Loucy (cell line): ENCODE results near the gene NEDD4L.

ENCODE experiments used
- H2AFZ ChIP-seq: fragments of 200-600 bp; sonication (generic); 2 replicates; pipeline ENCODE4 v1.6.0; 2016; ENCODE audit warnings: antibody characterized with exemption, mild to moderate bottlenecking, low read length, moderate library complexity
- H3F3A ChIP-seq: fragments of 200-600 bp; 2 replicates; pipeline ENCODE4 v1.6.0; 2016; ENCODE audit warnings: antibody characterized with exemption, low read depth, mild to moderate bottlenecking
- H3K27me3 ChIP-seq: fragments of 200-600 bp; sonication (generic); 2 replicates; pipeline ENCODE4 v1.6.1; 2014; ENCODE audit warnings: low read length, mild to moderate bottlenecking; ENCODE audit not compliant: insufficient read depth, poor library complexity, severe bottlenecking
- H3K36me3 ChIP-seq: fragments of 200-600 bp; sonication (generic); 2 replicates; pipeline ENCODE4 v1.6.1; 2016; ENCODE audit warnings: low read length; ENCODE audit not compliant: insufficient read depth
- H3K4me1 ChIP-seq: fragments of 200-600 bp; sonication (generic); 2 replicates; pipeline ENCODE4 v1.5.1; 2014; ENCODE audit warnings: low read length, mild to moderate bottlenecking; ENCODE audit not compliant: insufficient read depth, poor library complexity, severe bottlenecking
- H3K4me2 ChIP-seq: fragments of 200-600 bp; sonication (generic); 2 replicates; pipeline ENCODE4 v1.6.0; 2014; ENCODE audit warnings: antibody characterized with exemption, low read length, low read depth, mild to moderate bottlenecking; ENCODE audit not compliant: poor library complexity, severe bottlenecking
- H3K4me3 ChIP-seq: fragments of 200-600 bp; sonication (generic); 2 replicates; pipeline ENCODE4 v1.5.1; 2014; ENCODE audit warnings: low read length, mild to moderate bottlenecking, mixed read lengths; ENCODE audit not compliant: poor library complexity, severe bottlenecking
- H3K79me2 ChIP-seq: fragments of 200-600 bp; sonication (generic); 2 replicates; pipeline ENCODE4 v1.6.1; 2014; ENCODE audit warnings: low read length; ENCODE audit not compliant: insufficient read depth
- H3K9ac ChIP-seq: fragments of 200-600 bp; sonication (generic); 2 replicates; pipeline ENCODE4 v1.6.0; 2014; ENCODE audit warnings: mild to moderate bottlenecking, low read depth, low read length, moderate library complexity; ENCODE audit not compliant: poor library complexity, severe bottlenecking
- H3K9me2 ChIP-seq: fragments of 200-600 bp; sonication (generic); replicated peaks from 2 replicates; pipeline ENCODE4 v1.6.1; 2016; ENCODE audit warnings: low read depth, low read length, mixed read lengths
- H3K9me3 ChIP-seq: fragments of 200-600 bp; sonication (generic); 2 replicates; pipeline ENCODE4 v1.6.1; 2014; ENCODE audit warnings: mild to moderate bottlenecking, antibody characterized with exemption, low read length, low read depth; ENCODE audit not compliant: insufficient read depth
- H4K20me1 ChIP-seq: fragments of 200-600 bp; sonication (generic); 2 replicates; pipeline ENCODE4 v1.6.0; 2014; ENCODE audit warnings: antibody characterized with exemption, low read length, mild to moderate bottlenecking; ENCODE audit not compliant: insufficient read depth, poor library complexity, severe bottlenecking
- CTCF ChIP-seq: fragments of 200-600 bp; sonication (generic); conservative IDR thresholded peaks from 2 replicates; pipeline ENCODE4 v1.5.1; 2014; ENCODE audit warnings: mild to moderate bottlenecking, antibody characterized with exemption, low read length
- EZH2phosphoT487 ChIP-seq: fragments of 200-600 bp; IDR thresholded peaks from 2 replicates; pipeline ENCODE4 v1.6.1; 2018; ENCODE audit warnings: antibody characterized with exemption, mild to moderate bottlenecking, moderate library complexity, borderline replicate concordance

The NEDD4L gene

GRCh38 chr18:58354051-58354450 lies 310.0 kb downstream of the NEDD4L start:
- Histone ChIP-seq H3K9me3 (no peaks in the 10 kb centered on the region), H3K4me3 (no peak overlapping the region), H3K79me2 (no peaks in the 10 kb centered on the region), H3K36me3 (peaks cover 4% of the 10 kb centered on the region; the same call in 1 of the 2 replicates), H2AFZ (no peak overlapping the region), H3K27me3 (no peaks in the 10 kb centered on the region), H3K9ac (no peak overlapping the region), H3K9me2 (no peaks in the 10 kb centered on the region), H3F3A (no peaks in the 10 kb centered on the region), H4K20me1 (no peaks in the 10 kb centered on the region), H3K4me1 (no peaks in the 10 kb centered on the region), H3K4me2 (no peak overlapping the region)
- TF ChIP-seq EZH2phosphoT487 (no peak), CTCF (no peak)

- no peaks in the 10 kb centered on the region for H3K9me3 ChIP-seq
- TF ChIP-seq CTCF (no peak), EZH2phosphoT487 (no peak)
- H4K20me1 ChIP-seq: no peaks in the 10 kb centered on the region
- no peak overlapping the region for H3K4me3 ChIP-seq
- no peaks in the 10 kb centered on the region for H3K9me2 ChIP-seq
- no peak overlapping the region for H3K4me2 ChIP-seq
- no peak overlapping the region for H3K9ac ChIP-seq
- no peaks in the 10 kb centered on the region for H3K4me1 ChIP-seq
- H3K79me2 ChIP-seq: no peaks in the 10 kb centered on the region
- peaks cover 4% of the 10 kb centered on the region; the same call in 1 of the 2 replicates for H3K36me3 ChIP-seq
- no peaks in the 10 kb centered on the region for H3F3A ChIP-seq
- no peaks in the 10 kb centered on the region for H3K27me3 ChIP-seq
- no peak overlapping the region for H2AFZ ChIP-seq
Observed at GRCh38 chr18:58354791-58355190, 310.8 kb downstream of the NEDD4L start.

GRCh38 chr18:58355243-58355642 lies 311.2 kb downstream of the NEDD4L start:
- Histone ChIP-seq H3K36me3 (peaks cover 4% of the 10 kb centered on the region; the same call in 1 of the 2 replicates), H2AFZ (no peak overlapping the region), H3F3A (no peaks in the 10 kb centered on the region), H3K27me3 (no peaks in the 10 kb centered on the region), H3K4me2 (no peak overlapping the region), H3K79me2 (no peaks in the 10 kb centered on the region), H4K20me1 (no peaks in the 10 kb centered on the region), H3K9ac (no peak overlapping the region), H3K9me2 (no peaks in the 10 kb centered on the region), H3K9me3 (no peaks in the 10 kb centered on the region), H3K4me3 (no peak overlapping the region), H3K4me1 (no peaks in the 10 kb centered on the region)
- TF ChIP-seq EZH2phosphoT487 (no peak), CTCF (no peak)
